Measurements from ENCODE around the gene PIP5K1C. TPM values are rescaled to one million over a fixed set of nuclear protein-coding genes. Genes with fewer than 3 reads are reported as not detected.

PIP5K1C gene
- total RNA-seq, 6 experiments from 2014 or later: 5.3 to 9.8 (median 7.6) TPM

DNA sequence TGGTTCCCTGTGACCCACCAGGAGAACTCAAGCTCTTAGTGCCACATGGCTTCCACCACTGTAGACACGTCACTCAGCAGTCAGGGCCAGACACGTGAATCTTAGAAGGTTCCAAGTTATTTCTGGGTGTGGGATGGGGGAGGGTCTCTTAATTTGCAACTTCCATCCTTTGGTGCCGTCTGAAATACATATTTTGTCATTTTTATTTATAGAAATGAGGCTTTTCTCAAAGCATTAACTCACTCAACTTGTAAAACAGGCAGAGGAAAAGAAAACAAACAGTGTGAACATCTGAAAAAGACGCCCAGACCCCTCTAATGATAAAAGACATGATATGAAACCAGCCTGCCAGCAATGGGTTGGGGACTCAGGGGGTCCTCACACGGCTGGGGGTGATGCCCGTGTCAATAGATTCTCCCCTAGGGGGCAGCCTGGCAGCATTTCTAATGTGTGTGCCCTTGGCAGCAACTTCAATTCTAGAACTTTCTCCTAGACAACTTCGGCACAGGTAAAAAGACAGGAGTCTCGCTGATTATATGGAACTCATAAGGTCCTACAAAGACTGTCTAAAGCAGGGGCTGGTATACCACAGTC is 15.4 kb downstream of the PIP5K1C start:
- Histone ChIP-seq H3K27ac (no peak overlapping the region), H3K4me3 (no peak overlapping the region), H3K4me1 (peaks cover 0 to 10% (median 0%) of the 10 kb centered on the region in 4 donors), H3K9me3 (no peaks in the 10 kb centered on the region), H3K36me3 (no peaks in the 10 kb centered on the region), H3K27me3 (no peaks in the 10 kb centered on the region)
- no peak for DNase-seq
- TF ChIP-seq POLR2A (IDR thresholded peaks at IDR 0.05) (no peak), CTCF (IDR thresholded peaks at IDR 0.05) (no peak)
- WGBS (ENCODE audit: insufficient coverage, low coverage, low lambda C conversion rate, missing lambda C conversion rate): 80% methylated on average over 5 of the region's 8 CpGs
- no peak for ATAC-seq
- intact Hi-C loops (cut with DNase I): no loop called here

GRCh38 chr19:3684054-3684816 is 16.0 kb downstream of the PIP5K1C start:
- intact Hi-C loops (cut with DNase I): no loop called here
- Histone ChIP-seq H3K27ac (no peak overlapping the region), H3K27me3 (no peaks in the 10 kb centered on the region), H3K9me3 (no peaks in the 10 kb centered on the region), H3K36me3 (no peaks in the 10 kb centered on the region), H3K4me3 (no peak overlapping the region), H3K4me1 (peaks cover 0 to 10% (median 0%) of the 10 kb centered on the region in 4 donors)
- no peak for ATAC-seq
- WGBS (ENCODE audit: insufficient coverage, low coverage, low lambda C conversion rate, missing lambda C conversion rate): 82% methylated on average over 11 of the region's 23 CpGs
- no peak for TF ChIP-seq CTCF (IDR thresholded peaks at IDR 0.05)
- no peak for TF ChIP-seq POLR2A (IDR thresholded peaks at IDR 0.05)
- DNase-seq: no peak

DNA sequence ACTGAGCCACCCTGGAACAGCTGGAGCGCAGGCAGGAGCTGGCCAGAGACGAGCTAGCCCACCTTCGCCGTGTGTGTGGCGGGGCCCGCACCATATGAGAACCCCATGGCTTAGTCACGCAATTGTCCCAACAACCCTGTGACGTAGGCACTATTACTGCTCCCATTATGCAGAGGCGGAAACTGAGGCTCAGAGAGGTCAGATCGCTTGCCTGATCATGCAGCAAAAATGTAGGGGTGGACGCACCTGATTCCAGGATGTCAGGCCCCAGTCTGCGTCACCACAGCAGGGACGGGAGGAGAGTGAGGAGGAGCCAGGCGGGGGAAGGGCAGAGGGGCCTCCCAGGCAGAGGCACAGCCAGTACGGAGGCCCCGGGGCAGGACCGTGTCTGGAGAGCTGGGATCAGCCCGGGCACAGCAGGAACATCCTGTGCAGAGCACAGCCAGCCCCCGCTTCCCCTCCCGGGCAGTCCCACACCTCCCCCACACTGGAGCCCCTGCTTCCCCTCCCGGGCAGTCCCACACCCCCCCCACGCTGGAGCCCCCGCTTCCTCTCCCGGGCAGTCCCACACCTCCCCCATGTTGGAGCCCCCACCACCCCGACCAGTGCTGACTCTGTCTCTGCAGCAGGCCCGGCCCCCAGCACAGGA is 16.7 kb downstream of the PIP5K1C start:
- Histone ChIP-seq H3K4me1 (peaks cover 0 to 10% (median 0%) of the 10 kb centered on the region in 4 donors), H3K36me3 (no peaks in the 10 kb centered on the region), H3K9me3 (no peaks in the 10 kb centered on the region), H3K4me3 (no peak overlapping the region), H3K27me3 (no peaks in the 10 kb centered on the region), H3K27ac (no peak overlapping the region)
- DNase-seq (peak in 1 of 3 donors; percentile 57), ATAC-seq (peak; percentile 58 to 78 (median 70))
- 73% methylated on average over 3 of the region's 26 CpGs for WGBS (ENCODE audit: insufficient coverage, low coverage, low lambda C conversion rate, missing lambda C conversion rate)
- TF ChIP-seq POLR2A (IDR thresholded peaks at IDR 0.05): no peak
- no peak for TF ChIP-seq CTCF (IDR thresholded peaks at IDR 0.05)
- intact Hi-C loops (cut with DNase I): no loop called here

DNA sequence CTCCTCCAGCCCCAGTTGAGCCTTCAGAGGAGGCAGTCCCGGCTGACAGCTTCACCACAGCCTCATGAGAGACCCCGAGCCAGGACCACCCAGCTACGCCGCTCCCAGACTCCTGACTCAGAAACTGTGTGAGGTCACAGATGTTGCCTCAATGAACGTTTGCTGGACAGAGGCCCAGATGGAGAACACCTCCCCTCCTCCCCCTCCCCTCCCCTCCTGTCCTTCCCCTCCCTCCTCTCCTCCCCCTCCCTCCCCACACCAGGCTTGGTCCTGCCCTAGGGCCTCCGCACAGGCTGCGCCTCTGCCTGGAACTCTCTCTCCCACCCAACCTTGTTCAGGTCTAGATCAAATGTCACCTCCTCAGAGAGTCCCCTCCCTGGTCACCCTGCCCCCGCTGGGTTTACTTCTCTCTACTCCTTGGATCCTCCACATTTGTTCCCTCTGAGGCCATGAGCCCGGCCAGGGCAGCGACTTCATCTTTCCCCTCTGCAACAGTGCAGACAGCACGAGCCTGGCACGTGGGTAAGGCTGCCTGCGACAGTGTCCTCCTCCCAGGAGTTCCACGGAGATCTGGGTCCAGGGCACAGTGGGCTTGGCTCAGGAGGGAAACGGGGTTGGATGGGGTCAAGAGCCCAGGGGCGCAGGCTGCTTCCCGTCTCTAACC is 17.4 kb downstream of the PIP5K1C start:
- Histone ChIP-seq H3K27me3 (no peaks in the 10 kb centered on the region), H3K4me1 (peaks cover 0 to 5% (median 0%) of the 10 kb centered on the region in 4 donors), H3K9me3 (no peaks in the 10 kb centered on the region), H3K4me3 (no peak overlapping the region), H3K27ac (no peak overlapping the region), H3K36me3 (no peaks in the 10 kb centered on the region)
- intact Hi-C loops (cut with DNase I): no loop called here
- WGBS (ENCODE audit: insufficient coverage, low coverage, low lambda C conversion rate, missing lambda C conversion rate): 60% methylated on average over 3 of the region's 17 CpGs
- TF ChIP-seq CTCF (IDR thresholded peaks at IDR 0.05) (no peak), POLR2A (IDR thresholded peaks at IDR 0.05) (no peak)
- no peak for ATAC-seq
- DNase-seq: no peak
